DMS153 treated with DMSO at 0.1 percent for 48 hours (cell line): ENCODE results near the gene ESR1.

ENCODE experiments used
- DNase-seq: peaks from one replicate; lab custom pipeline; 2025; ENCODE audit not compliant: unreplicated experiment; lab: John Stamatoyannopoulos, UW

ESR1 gene

GRCh38 chr6:152089992-152090391 is 282.5 kb downstream of the ESR1 start:
- no peak for DNase-seq

- no peak for DNase-seq
These were observed 283.7 kb downstream of the ESR1 start for GRCh38 chr6:152091201-152091600.

GRCh38 chr6:152091851-152092341 is 284.4 kb downstream of the ESR1 start:
- no peak for DNase-seq

- DNase-seq, result no peak
These were observed 286.2 kb downstream of the ESR1 start for GRCh38 chr6:152093711-152094110.

GRCh38 chr6:152094276-152094675 is 286.8 kb downstream of the ESR1 start:
- no peak for DNase-seq

- DNase-seq, result no peak
These were observed 287.6 kb downstream of the ESR1 start for GRCh38 chr6:152094992-152095592.

- DNase-seq, result no peak
These were observed 289.5 kb downstream of the ESR1 start for GRCh38 chr6:152096863-152097496.

- no peak for DNase-seq
These were observed 291.2 kb downstream of the ESR1 start for GRCh38 chr6:152098683-152099082.

GRCh38 chr6:152099446-152100182 is 292.1 kb downstream of the ESR1 start:
- DNase-seq, result no peak

- DNase-seq, result no peak
These were observed 292.7 kb downstream of the ESR1 start for GRCh38 chr6:152100183-152100618.

GRCh38 chr6:152107973-152108372 is 300.5 kb downstream of the ESR1 start:
- DNase-seq, result no peak

- DNase-seq, result no peak
These were observed 303.7 kb downstream of the ESR1 start for GRCh38 chr6:152110886-152111820.

GRCh38 chr6:152112491-152113261 is 305.2 kb downstream of the ESR1 start:
- peak; percentile 82 for DNase-seq

- no peak for DNase-seq
These were observed 310.0 kb downstream of the ESR1 start for GRCh38 chr6:152117156-152118133.

- DNase-seq, result no peak
These were observed 310.7 kb downstream of the ESR1 start for GRCh38 chr6:152118224-152118623.

- no peak for DNase-seq
These were observed 311.2 kb downstream of the ESR1 start for GRCh38 chr6:152118678-152119077.

- no peak for DNase-seq
These were observed 312.3 kb downstream of the ESR1 start for GRCh38 chr6:152119831-152120230.

GRCh38 chr6:152121910-152122309 is 314.4 kb downstream of the ESR1 start:
- no peak for DNase-seq

- no peak for DNase-seq
These were observed 315.0 kb downstream of the ESR1 start for GRCh38 chr6:152122434-152122833.
